ENCODE data around the gene TMSB10.

GRCh38 chr2:84865181-84865783 is 40.2 kb upstream of the TMSB10 start:
- TF ChIP-seq, protein P1, sequence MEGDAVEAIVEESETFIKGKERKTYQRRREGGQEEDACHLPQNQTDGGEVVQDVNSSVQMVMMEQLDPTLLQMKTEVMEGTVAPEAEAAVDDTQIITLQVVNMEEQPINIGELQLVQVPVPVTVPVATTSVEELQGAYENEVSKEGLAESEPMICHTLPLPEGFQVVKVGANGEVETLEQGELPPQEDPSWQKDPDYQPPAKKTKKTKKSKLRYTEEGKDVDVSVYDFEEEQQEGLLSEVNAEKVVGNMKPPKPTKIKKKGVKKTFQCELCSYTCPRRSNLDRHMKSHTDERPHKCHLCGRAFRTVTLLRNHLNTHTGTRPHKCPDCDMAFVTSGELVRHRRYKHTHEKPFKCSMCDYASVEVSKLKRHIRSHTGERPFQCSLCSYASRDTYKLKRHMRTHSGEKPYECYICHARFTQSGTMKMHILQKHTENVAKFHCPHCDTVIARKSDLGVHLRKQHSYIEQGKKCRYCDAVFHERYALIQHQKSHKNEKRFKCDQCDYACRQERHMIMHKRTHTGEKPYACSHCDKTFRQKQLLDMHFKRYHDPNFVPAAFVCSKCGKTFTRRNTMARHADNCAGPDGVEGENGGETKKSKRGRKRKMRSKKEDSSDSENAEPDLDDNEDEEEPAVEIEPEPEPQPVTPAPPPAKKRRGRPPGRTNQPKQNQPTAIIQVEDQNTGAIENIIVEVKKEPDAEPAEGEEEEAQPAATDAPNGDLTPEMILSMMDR (IDR thresholded peaks at IDR 0.05): peak; percentile 66
- TF ChIP-seq EZH2 (IDR thresholded peaks at IDR 0.05; ENCODE audit: borderline replicate concordance, insufficient read depth, low read depth, low read length, poor library complexity, severe bottlenecking): no peak

Measured in B cell (primary cell).